CD4-positive, alpha-beta T cell (primary cell): ENCODE measurements around the gene C14orf119. TPM values are rescaled to one million over a fixed set of nuclear protein-coding genes. Genes with fewer than 3 reads are reported as not detected.

Source experiments
- ATAC-seq: fragments of 200-7000 bp; cut with Tn5 transposase; one replicate; pipeline ENCODE4 v1.10.0; 2022; ENCODE audit warnings: mild to moderate bottlenecking; ENCODE audit not compliant: poor library complexity
- CTCF ChIA-PET: fragments of 350-600 bp; sonication (Branson Sonifier 250); formaldehyde crosslinking; loops from one replicate; lab custom pipeline; 2021; ENCODE audit warnings: antibody characterized with exemption, inconsistent platforms; lab: Charles Lee
- POLR2A ChIA-PET: fragments of 350-600 bp; sonication (Branson Sonifier 250); formaldehyde crosslinking; loops from one replicate; lab custom pipeline; 2021; ENCODE audit warnings: antibody characterized with exemption, inconsistent platforms; lab: Charles Lee
- DNase-seq, 14 experiments: peaks; one replicate each; pipeline ENCODE4 v3.0.0-alpha.2; 2013 to 2020; ENCODE audit warnings: mixed read lengths in 2 of 14
- H3K27ac ChIP-seq, 2 donors: one replicate each; pipeline versions ENCODE4 v1.5.1 to v1.7.0; 2013; ENCODE audit warnings: low read length in 2 of 2, low read depth in 1 of 2, mild to moderate bottlenecking in 1 of 2
- H3K27me3 ChIP-seq, 2 experiments: 1 replicate in 1 of 2; 2 replicates in 1 of 2; pipeline versions ENCODE4 v1.6.1 to v1.7.0; 2013; ENCODE audit warnings: low read length in 2 of 2, control low read depth in 1 of 2, mild to moderate bottlenecking in 1 of 2, moderate library complexity in 1 of 2; ENCODE audit not compliant: insufficient read depth in 2 of 2, control insufficient read depth in 1 of 2
- H3K36me3 ChIP-seq: one replicate; pipeline ENCODE4 v1.6.1; 2013; ENCODE audit warnings: low read length, control low read depth; ENCODE audit not compliant: insufficient read depth
- H3K4me1 ChIP-seq: one replicate; pipeline ENCODE4 v1.6.1; 2013; ENCODE audit warnings: low read length, control low read depth; ENCODE audit not compliant: insufficient read depth
- H3K4me3 ChIP-seq: one replicate; pipeline ENCODE4 v1.5.1; 2013; ENCODE audit warnings: mild to moderate bottlenecking, low read length, moderate library complexity
- H3K9me3 ChIP-seq, 2 experiments: 1 replicate in 1 of 2; 2 replicates in 1 of 2; pipeline versions ENCODE4 v1.6.1 to v1.7.0; 2013; ENCODE audit warnings: low read length in 2 of 2, mild to moderate bottlenecking in 2 of 2, control low read depth in 1 of 2, moderate library complexity in 1 of 2; ENCODE audit not compliant: control insufficient read depth in 1 of 2, insufficient read depth in 1 of 2
- H3K27ac Mint-ChIP-seq: one replicate; pipeline ENCODE4 v1.8.0; 2020; ENCODE audit warnings: mixed read lengths
- H3K27me3 Mint-ChIP-seq: one replicate; pipeline ENCODE4 v1.8.0; 2021; ENCODE audit warnings: mixed read lengths
- H3K36me3 Mint-ChIP-seq: one replicate; pipeline ENCODE4 v1.8.0; 2021; ENCODE audit warnings: low read depth, mixed read lengths
- H3K4me1 Mint-ChIP-seq: one replicate; pipeline ENCODE4 v1.8.0; 2021; ENCODE audit warnings: low read depth, mixed read lengths
- H3K4me3 Mint-ChIP-seq: one replicate; pipeline ENCODE4 v1.8.0; 2020; ENCODE audit warnings: mild to moderate bottlenecking, mixed read lengths
- H3K9me3 Mint-ChIP-seq: one replicate; pipeline ENCODE4 v1.8.0; 2020; ENCODE audit warnings: mixed read lengths
- CTCF ChIP-seq: fragments of 200-600 bp; IDR thresholded peaks from one replicate; pipeline ENCODE4 v1.8.0; 2022; ENCODE audit warnings: antibody characterized with exemption, mild to moderate bottlenecking
- intact Hi-C, 2 experiments: fragments of 100-400 bp; cut with DNase I in 1 of 2; cut with micrococcal nuclease in 1 of 2; formaldehyde crosslinking; loops; one replicate each; pipeline versions ENCODE4 v1.15.1 to v1.9.0; 2023 to 2025; cut with DNase I, micrococcal nuclease
- total RNA-seq, 174 experiments: library from RNA in 2 of 174; stranded (reverse) in 2 of 174; gene quantifications; one replicate each; pipeline ENCODE4 v1.2.3 and lab custom pipeline; 2021 to 2026

C14orf119 gene
- total RNA-seq, 2 experiments from 2014 or later: 3.1 to 3.9 TPM

GRCh38 chr14:23146980-23147379 is 51.7 kb downstream of the C14orf119 start:
- H3K4me1 ChIP-seq: no peaks in the 10 kb centered on the region
- H3K36me3 Mint-ChIP-seq: no peaks in the 10 kb centered on the region
- TF ChIP-seq CTCF: no peak
- no peaks in the 10 kb centered on the region for H3K4me1 Mint-ChIP-seq
- H3K4me3 ChIP-seq: no peak overlapping the region
- ChIA-PET CTCF (interaction anchor here (1.2 kb wide), 1 partner anchor 26 kb away, joined by 4 read pairs; no protein-coding TSS in a partner anchor), POLR2A (no interaction called here)
- no peaks in the 10 kb centered on the region for H3K36me3 ChIP-seq
- no peak overlapping the region for H3K27ac Mint-ChIP-seq
- no peaks in the 10 kb centered on the region for H3K27me3 ChIP-seq
- peaks cover 15% of the 10 kb centered on the region for H3K27me3 Mint-ChIP-seq
- no peak overlapping the region for H3K4me3 Mint-ChIP-seq
- intact Hi-C loops: no loop called here
- no peak overlapping the region for H3K27ac ChIP-seq
- H3K9me3 Mint-ChIP-seq: no peaks in the 10 kb centered on the region
- H3K9me3 ChIP-seq: no peaks in the 10 kb centered on the region
- ATAC-seq: no peak
- DNase-seq: no peak

GRCh38 chr14:23147676-23148075 is 52.4 kb downstream of the C14orf119 start:
- Mint-ChIP-seq H3K27me3 (peaks cover 15% of the 10 kb centered on the region), H3K4me3 (no peak overlapping the region), H3K36me3 (no peaks in the 10 kb centered on the region), H3K27ac (no peak overlapping the region), H3K9me3 (no peaks in the 10 kb centered on the region), H3K4me1 (no peaks in the 10 kb centered on the region)
- no peak for DNase-seq
- Histone ChIP-seq H3K36me3 (no peaks in the 10 kb centered on the region), H3K4me1 (no peaks in the 10 kb centered on the region), H3K27me3 (no peaks in the 10 kb centered on the region), H3K9me3 (no peaks in the 10 kb centered on the region), H3K4me3 (no peak overlapping the region), H3K27ac (no peak overlapping the region)
- TF ChIP-seq CTCF: no peak
- ChIA-PET POLR2A (no interaction called here), CTCF (no interaction called here)
- intact Hi-C loops: no loop called here
- ATAC-seq: no peak

- H3K9me3 Mint-ChIP-seq: no peaks in the 10 kb centered on the region
- no peaks in the 10 kb centered on the region for H3K36me3 Mint-ChIP-seq
- ChIA-PET POLR2A (no interaction called here), CTCF (no interaction called here)
- H3K4me1 ChIP-seq: peaks cover 7% of the 10 kb centered on the region
- H3K4me1 Mint-ChIP-seq: peaks cover 9% of the 10 kb centered on the region
- intact Hi-C loops: no loop called here
- DNase-seq (no peak), ATAC-seq (no peak)
- H3K27ac ChIP-seq: no peak overlapping the region
- TF ChIP-seq CTCF: no peak
- H3K36me3 ChIP-seq: no peaks in the 10 kb centered on the region
- no peak overlapping the region for H3K4me3 Mint-ChIP-seq
- H3K4me3 ChIP-seq: no peak overlapping the region
- no peaks in the 10 kb centered on the region for H3K9me3 ChIP-seq
- H3K27ac Mint-ChIP-seq: no peak overlapping the region
- no peaks in the 10 kb centered on the region for H3K27me3 ChIP-seq
- peaks cover 25% of the 10 kb centered on the region for H3K27me3 Mint-ChIP-seq
Observed at GRCh38 chr14:23148591-23149249, 53.4 kb downstream of the C14orf119 start.
